SKM-1 (cell line): ENCODE data around the gene AP1AR.
A peak's percentile ranks its signal among the peaks of the same experiment; 100 is the strongest.
"Not testable (repeated sequence)": the region's sequence is repeated elsewhere in the genome, so short reads cannot be mapped to it uniquely, and the experiment has no call there.

Experiments
- DNase-seq: peaks from one replicate; lab custom pipeline; 2025; ENCODE audit not compliant: unreplicated experiment; lab: John Stamatoyannopoulos, UW

AP1AR gene

GRCh38 chr4:112309263-112309791 lies 77.7 kb downstream of the AP1AR start:
- DNase-seq, result not testable (repeated sequence)

GRCh38 chr4:112311516-112311915 lies 79.9 kb downstream of the AP1AR start:
- DNase-seq, result no peak

GRCh38 chr4:112312610-112313239 lies 81.1 kb downstream of the AP1AR start:
- DNase-seq, result peak; percentile 73

GRCh38 chr4:112315446-112315845 lies 83.9 kb downstream of the AP1AR start:
- no peak for DNase-seq

- no peak for DNase-seq
Measured at GRCh38 chr4:112316360-112316759, 84.8 kb downstream of the AP1AR start.

GRCh38 chr4:112318239-112319142 lies 86.9 kb downstream of the AP1AR start:
- no peak for DNase-seq
